ENCODE measurements around the gene VKORC1L1. TPM values are rescaled to one million over a fixed set of nuclear protein-coding genes. Genes with fewer than 3 reads are reported as not detected.

Gene VKORC1L1
- total and polyA plus RNA-seq, 9 of the 15 experiments (the other 6 are each of a cell fraction or from before 2014, with no cell fraction given) = 6.8 to 36.5 (median 19.3) TPM

DNA sequence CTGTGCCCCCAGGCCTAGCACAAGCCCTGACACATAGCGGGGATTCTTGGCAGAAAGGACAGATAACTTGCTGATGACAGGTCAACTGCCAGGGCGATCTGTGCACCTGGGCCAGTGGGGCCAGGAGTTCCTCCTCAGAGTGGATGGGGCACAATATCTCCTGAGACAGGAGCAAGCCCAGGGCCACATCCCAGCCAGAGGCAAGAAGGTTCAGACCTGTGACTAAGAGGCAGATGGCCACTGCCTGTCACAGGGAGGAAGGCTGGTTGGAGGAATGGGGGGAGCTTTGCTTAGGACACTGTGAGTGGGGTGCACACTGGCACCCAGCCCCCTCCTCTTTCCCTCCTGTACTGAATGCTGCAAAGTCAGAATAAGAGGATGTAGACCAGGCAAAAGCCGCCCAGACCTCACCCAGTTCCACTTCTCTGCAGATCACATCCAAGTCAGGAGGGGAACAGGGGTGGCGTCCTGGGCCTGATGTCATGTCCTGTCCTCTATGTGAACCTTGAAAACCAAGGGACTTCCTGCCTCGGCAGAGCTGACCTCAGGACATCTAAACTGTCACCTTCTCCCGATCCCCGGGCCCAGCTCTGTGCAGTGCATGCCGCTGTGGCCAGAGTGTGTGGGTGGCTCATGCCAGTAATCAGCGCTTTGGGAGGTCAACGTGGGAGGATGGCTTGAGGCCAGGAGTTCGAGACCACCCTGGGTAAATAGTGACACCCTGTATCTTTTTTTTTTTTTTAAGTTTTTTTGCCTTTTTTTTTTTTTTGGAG, 107.8 kb downstream of the VKORC1L1 start (continued):
- TF ChIP-seq ZNF766 (CRISPR knock-in tag; conservative IDR thresholded peaks at IDR 0.05) (no peak), ZZZ3 (IDR thresholded peaks at IDR 0.05) (no peak), CBX3 (IDR thresholded peaks at IDR 0.05; ENCODE audit: borderline replicate concordance in 1 of 2, low read length in 2 of 2) (peak in 1 of 2 experiments; percentile 61; a peak in 1 of 3 replicates), ZNF3 (CRISPR knock-in tag; IDR thresholded peaks at IDR 0.05) (no peak), PYGO2 (tag; IDR thresholded peaks at IDR 0.05) (no peak), FOXK1 (CRISPR knock-in tag; IDR thresholded peaks at IDR 0.05; ENCODE audit: borderline replicate concordance) (no peak), THRAP3 (IDR thresholded peaks at IDR 0.05; ENCODE audit: borderline replicate concordance) (no peak), ATF1 (CRISPR knock-in tag; IDR thresholded peaks at IDR 0.05) (no peak), ATF1 (tag; IDR thresholded peaks at IDR 0.05) (peak; percentile 37; the same call in 1 of the 2 replicates), PTRF (tag; IDR thresholded peaks at IDR 0.05) (no peak), CBX5 (IDR thresholded peaks at IDR 0.05; ENCODE audit: borderline replicate concordance, low read depth) (no peak), TBP (optimal IDR thresholded peaks at IDR 0.05; ENCODE audit: low read depth, low read length) (peak; percentile 48), ZNF76 (CRISPR knock-in tag; IDR thresholded peaks at IDR 0.05; ENCODE audit: borderline replicate concordance) (no peak), YBX1 (IDR thresholded peaks at IDR 0.05) (no peak), PHB2 (IDR thresholded peaks at IDR 0.05; ENCODE audit: low read depth) (no peak), XRCC4 (IDR thresholded peaks at IDR 0.05; ENCODE audit: extremely low read depth, insufficient read depth, insufficient read length) (no peak), TCF3 (CRISPR knock-in tag; IDR thresholded peaks at IDR 0.05) (no peak), NCOA1 (IDR thresholded peaks at IDR 0.05; ENCODE audit: low read depth) (peak; percentile 33; the same call in 1 of the 2 replicates), ZNF644 (tag; IDR thresholded peaks at IDR 0.05; ENCODE audit: low read depth) (no peak), MCM2 (IDR thresholded peaks at IDR 0.05; ENCODE audit: low read depth) (no peak), SMARCA5 (IDR thresholded peaks at IDR 0.05) (no peak), HMG20A (CRISPR knock-in tag; conservative IDR thresholded peaks at IDR 0.05) (no peak), POLR3A (IDR thresholded peaks at IDR 0.05; ENCODE audit: borderline replicate concordance, extremely low read depth, insufficient read depth, insufficient read length) (peak; percentile 21), ZNF165 (CRISPR knock-in tag; IDR thresholded peaks at IDR 0.05; ENCODE audit: borderline replicate concordance) (no peak)
- TF ChIP-seq, protein P1, sequence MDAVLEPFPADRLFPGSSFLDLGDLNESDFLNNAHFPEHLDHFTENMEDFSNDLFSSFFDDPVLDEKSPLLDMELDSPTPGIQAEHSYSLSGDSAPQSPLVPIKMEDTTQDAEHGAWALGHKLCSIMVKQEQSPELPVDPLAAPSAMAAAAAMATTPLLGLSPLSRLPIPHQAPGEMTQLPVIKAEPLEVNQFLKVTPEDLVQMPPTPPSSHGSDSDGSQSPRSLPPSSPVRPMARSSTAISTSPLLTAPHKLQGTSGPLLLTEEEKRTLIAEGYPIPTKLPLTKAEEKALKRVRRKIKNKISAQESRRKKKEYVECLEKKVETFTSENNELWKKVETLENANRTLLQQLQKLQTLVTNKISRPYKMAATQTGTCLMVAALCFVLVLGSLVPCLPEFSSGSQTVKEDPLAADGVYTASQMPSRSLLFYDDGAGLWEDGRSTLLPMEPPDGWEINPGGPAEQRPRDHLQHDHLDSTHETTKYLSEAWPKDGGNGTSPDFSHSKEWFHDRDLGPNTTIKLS (IDR thresholded peaks at IDR 0.05; ENCODE audit: borderline replicate concordance, low read depth) = no peak
- TF ChIP-seq, protein P2, sequence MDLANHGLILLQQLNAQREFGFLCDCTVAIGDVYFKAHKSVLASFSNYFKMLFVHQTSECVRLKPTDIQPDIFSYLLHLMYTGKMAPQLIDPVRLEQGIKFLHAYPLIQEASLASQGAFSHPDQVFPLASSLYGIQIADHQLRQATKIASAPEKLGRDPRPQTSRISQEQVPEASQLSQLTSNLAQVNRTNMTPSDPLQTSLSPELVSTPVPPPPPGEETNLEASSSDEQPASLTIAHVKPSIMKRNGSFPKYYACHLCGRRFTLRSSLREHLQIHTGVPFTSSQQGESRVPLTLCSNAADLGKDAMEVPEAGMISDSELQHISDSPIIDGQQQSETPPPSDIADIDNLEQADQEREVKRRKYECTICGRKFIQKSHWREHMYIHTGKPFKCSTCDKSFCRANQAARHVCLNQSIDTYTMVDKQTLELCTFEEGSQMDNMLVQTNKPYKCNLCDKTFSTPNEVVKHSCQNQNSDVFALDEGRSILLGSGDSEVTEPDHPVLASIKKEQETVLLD (IDR thresholded peaks at IDR 0.05) = no peak
- TF ChIP-seq, protein P3, sequence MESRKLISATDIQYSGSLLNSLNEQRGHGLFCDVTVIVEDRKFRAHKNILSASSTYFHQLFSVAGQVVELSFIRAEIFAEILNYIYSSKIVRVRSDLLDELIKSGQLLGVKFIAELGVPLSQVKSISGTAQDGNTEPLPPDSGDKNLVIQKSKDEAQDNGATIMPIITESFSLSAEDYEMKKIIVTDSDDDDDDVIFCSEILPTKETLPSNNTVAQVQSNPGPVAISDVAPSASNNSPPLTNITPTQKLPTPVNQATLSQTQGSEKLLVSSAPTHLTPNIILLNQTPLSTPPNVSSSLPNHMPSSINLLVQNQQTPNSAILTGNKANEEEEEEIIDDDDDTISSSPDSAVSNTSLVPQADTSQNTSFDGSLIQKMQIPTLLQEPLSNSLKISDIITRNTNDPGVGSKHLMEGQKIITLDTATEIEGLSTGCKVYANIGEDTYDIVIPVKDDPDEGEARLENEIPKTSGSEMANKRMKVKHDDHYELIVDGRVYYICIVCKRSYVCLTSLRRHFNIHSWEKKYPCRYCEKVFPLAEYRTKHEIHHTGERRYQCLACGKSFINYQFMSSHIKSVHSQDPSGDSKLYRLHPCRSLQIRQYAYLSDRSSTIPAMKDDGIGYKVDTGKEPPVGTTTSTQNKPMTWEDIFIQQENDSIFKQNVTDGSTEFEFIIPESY (CRISPR knock-in tag; IDR thresholded peaks at IDR 0.05) = no peak
